Common myeloid progenitor, CD34-positive (primary cell): ENCODE data around the gene RACGAP1.

Source experiments
- CTCF ChIA-PET: fragments of 350-600 bp; sonication (Branson Sonifier 250); formaldehyde crosslinking; loops from one replicate; lab custom pipeline; 2021; ENCODE audit warnings: antibody characterized with exemption; lab: Charles Lee
- POLR2A ChIA-PET: fragments of 350-600 bp; sonication (Branson Sonifier 250); formaldehyde crosslinking; loops from one replicate; lab custom pipeline; 2021; ENCODE audit warnings: antibody characterized with exemption; lab: Charles Lee
- DNase-seq, 3 donors: peaks; one replicate each; pipeline versions ENCODE4 v3.0.0 to v3.0.0-alpha.2; 2013
- H3K27ac ChIP-seq, 2 experiments: 1 replicate in 1 of 2; 2 replicates in 1 of 2; pipeline ENCODE4 v1.7.0; 2013; ENCODE audit warnings: inconsistent platforms in 2 of 2, low read length in 2 of 2, mild to moderate bottlenecking in 2 of 2, low read depth in 1 of 2, moderate library complexity in 1 of 2; ENCODE audit not compliant: severe bottlenecking in 2 of 2, insufficient read depth in 1 of 2, poor library complexity in 1 of 2
- H3K27me3 ChIP-seq, 5 experiments: replicated peaks in 2 of 5; 1 replicate in 3 of 5; 2 replicates in 2 of 5; pipeline versions ENCODE4 v1.6.1 to v1.7.0; 2013; ENCODE audit warnings: low read length in 4 of 5, mild to moderate bottlenecking in 2 of 5, moderate library complexity in 2 of 5, inconsistent platforms in 1 of 5; ENCODE audit not compliant: insufficient read depth in 5 of 5, control insufficient read depth in 4 of 5
- H3K36me3 ChIP-seq, 4 experiments: 1 replicate in 2 of 4; 2 replicates in 2 of 4; pipeline versions ENCODE4 v1.6.1 to v1.7.0; 2013; ENCODE audit warnings: low read length in 3 of 4, control low read depth in 1 of 4, mild to moderate bottlenecking in 1 of 4; ENCODE audit not compliant: control insufficient read depth in 4 of 4, insufficient read depth in 4 of 4
- H3K4me1 ChIP-seq, 4 experiments: 1 replicate in 3 of 4; 2 replicates in 1 of 4; pipeline versions ENCODE4 v1.6.1 to v1.7.1; 2013; ENCODE audit warnings: low read length in 3 of 4, mild to moderate bottlenecking in 3 of 4, control low read depth in 1 of 4, inconsistent platforms in 1 of 4, moderate library complexity in 1 of 4; ENCODE audit not compliant: control insufficient read depth in 4 of 4, insufficient read depth in 4 of 4; ENCODE audit errors: control extremely low read depth in 1 of 4
- H3K4me3 ChIP-seq, 7 experiments: 1 replicate in 4 of 7; 2 replicates in 3 of 7; pipeline versions ENCODE4 v1.5.1 to v1.7.0; 2013; ENCODE audit warnings: mild to moderate bottlenecking in 7 of 7, low read length in 6 of 7, moderate library complexity in 6 of 7, inconsistent platforms in 2 of 7, low read depth in 2 of 7, control low read depth in 1 of 7; ENCODE audit not compliant: insufficient read depth in 4 of 7, control insufficient read depth in 1 of 7; ENCODE audit errors: extremely low read depth in 1 of 7
- H3K9me3 ChIP-seq, 5 experiments: 1 replicate in 4 of 5; 2 replicates in 1 of 5; pipeline versions ENCODE4 v1.6.1 to v1.7.1; 2013; ENCODE audit warnings: low read length in 4 of 5, mild to moderate bottlenecking in 2 of 5, inconsistent platforms in 1 of 5, low read depth in 1 of 5, moderate library complexity in 1 of 5; ENCODE audit not compliant: control insufficient read depth in 4 of 5, insufficient read depth in 2 of 5; ENCODE audit errors: control extremely low read depth in 1 of 5
- WGBS: methylation state at CpG from one replicate; pipeline ENCODE4 v1.1.5; 2013; ENCODE audit not compliant: insufficient coverage; 5-methylcytosine and 5-hydroxymethylcytosine counted together

RACGAP1 gene

DNA sequence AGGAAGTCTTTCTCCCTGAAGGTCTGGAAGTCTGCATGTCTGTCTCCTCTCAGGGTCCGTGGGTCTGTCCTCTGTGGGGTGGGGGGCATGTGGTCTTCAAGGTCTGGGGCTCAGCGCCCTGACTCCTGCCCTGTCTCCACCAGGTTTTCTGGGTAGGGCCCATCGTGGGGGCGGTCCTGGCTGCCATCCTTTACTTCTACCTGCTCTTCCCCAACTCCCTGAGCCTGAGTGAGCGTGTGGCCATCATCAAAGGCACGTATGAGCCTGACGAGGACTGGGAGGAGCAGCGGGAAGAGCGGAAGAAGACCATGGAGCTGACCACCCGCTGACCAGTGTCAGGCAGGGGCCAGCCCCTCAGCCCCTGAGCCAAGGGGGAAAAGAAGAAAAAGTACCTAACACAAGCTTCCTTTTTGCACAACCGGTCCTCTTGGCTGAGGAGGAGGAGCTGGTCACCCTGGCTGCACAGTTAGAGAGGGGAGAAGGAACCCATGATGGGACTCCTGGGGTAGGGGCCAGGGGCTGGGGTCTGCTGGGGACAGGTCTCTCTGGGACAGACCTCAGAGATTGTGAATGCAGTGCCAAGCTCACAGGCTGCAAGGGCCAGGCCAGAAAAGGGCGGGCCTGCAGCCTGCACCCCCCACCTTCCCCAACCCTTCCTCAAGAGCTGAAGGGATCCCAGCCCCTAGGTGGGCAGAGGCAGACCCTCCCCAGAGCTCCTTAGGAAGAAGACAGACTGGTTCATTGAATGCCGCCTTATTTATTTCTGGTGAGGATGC lies 60.3 kb downstream of the RACGAP1 start:
- H3K4me1 ChIP-seq = peaks cover 0 to 47% (median 36%) of the 10 kb centered on the region in 4 experiments
- DNase-seq = no peak
- POLR2A ChIA-PET = interaction anchor here (0.9 kb wide), 1 partner anchor 61 kb away, joined by 3 read pairs; the partner anchor contains the start of gene RACGAP1
- 71% methylated on average over 9 of the region's 13 CpGs for WGBS
- no peak overlapping the region for H3K27ac ChIP-seq
- H3K9me3 ChIP-seq = no peaks in the 10 kb centered on the region
- CTCF ChIA-PET = interaction anchor here (1.3 to 12.6 kb wide), 16 partner anchors 9 to 200 kb away, joined by 3 to 209 read pairs (median 30); partner anchors contain the start of gene RACGAP1
- H3K36me3 ChIP-seq = no peaks in the 10 kb centered on the region
- H3K27me3 ChIP-seq = peaks cover 0 to 70% (median 23%) of the 10 kb centered on the region in 5 experiments
- no peak overlapping the region for H3K4me3 ChIP-seq

DNA sequence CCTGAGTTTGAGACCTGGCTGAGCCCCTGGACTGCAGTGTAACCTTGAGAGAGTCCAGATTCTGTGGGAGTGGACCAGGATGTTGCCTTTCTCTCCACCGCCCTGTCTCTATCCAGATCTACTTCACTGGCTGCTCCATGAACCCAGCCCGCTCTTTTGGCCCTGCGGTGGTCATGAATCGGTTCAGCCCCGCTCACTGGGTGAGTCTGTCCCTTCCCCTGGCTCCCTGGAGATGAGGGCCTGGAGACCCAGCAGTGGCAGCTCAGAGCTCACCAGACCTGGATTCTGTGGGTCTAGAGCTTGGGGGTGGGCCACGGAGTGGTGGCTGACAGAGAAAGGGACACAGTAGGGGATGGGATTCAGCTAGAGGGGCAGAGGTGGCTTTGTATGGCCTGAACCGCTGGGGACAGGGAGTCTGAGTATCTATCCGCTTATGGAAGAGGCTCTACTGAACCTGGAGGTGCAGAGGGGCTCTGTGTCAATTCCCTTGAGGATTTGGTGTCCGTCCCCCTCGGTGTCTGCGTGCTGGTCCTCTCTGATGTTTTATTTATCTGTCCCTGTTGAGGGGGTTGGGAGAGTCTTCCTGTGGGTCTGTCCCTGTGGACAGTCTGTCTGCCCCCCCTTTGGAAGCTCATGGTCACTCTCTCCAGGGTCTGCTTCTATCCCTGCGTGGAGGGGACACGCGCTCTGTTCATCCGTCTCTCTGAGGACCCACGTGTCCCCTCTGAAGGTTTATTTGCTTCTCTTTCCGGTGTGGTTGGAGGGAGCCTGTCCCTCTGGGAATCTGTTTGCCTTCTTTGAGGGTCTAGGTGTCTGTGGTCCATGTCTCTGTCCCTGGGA lies 61.1 kb downstream of the RACGAP1 start:
- peaks cover 0 to 46% (median 34%) of the 10 kb centered on the region in 4 experiments for H3K4me1 ChIP-seq
- no peak overlapping the region for H3K4me3 ChIP-seq
- H3K9me3 ChIP-seq = no peaks in the 10 kb centered on the region
- POLR2A ChIA-PET = interaction anchor here (0.9 kb wide), 1 partner anchor 61 kb away, joined by 3 read pairs; the partner anchor contains the start of gene RACGAP1
- peaks cover 0 to 78% (median 31%) of the 10 kb centered on the region in 5 experiments for H3K27me3 ChIP-seq
- no peaks in the 10 kb centered on the region for H3K36me3 ChIP-seq
- no peak overlapping the region for H3K27ac ChIP-seq
- DNase-seq = no peak
- 94% methylated on average over 16 of the region's 17 CpGs for WGBS
- CTCF ChIA-PET = interaction anchor here (0.9 to 12.6 kb wide), 9 partner anchors 10 to 103 kb away, joined by 3 to 209 read pairs (median 56); no protein-coding TSS in a partner anchor

- Histone ChIP-seq H3K27me3 (peaks cover 0 to 89% (median 38%) of the 10 kb centered on the region in 5 experiments), H3K27ac (no peak overlapping the region), H3K9me3 (no peaks in the 10 kb centered on the region), H3K4me3 (no peak overlapping the region), H3K36me3 (no peaks in the 10 kb centered on the region), H3K4me1 (peaks cover 0 to 38% (median 28%) of the 10 kb centered on the region in 4 experiments)
- no peak for DNase-seq
- POLR2A ChIA-PET = no interaction called here
- WGBS = 81% methylated on average over 17 of the region's 21 CpGs
- CTCF ChIA-PET = interaction anchor here (0.9 to 12.6 kb wide), 7 partner anchors 16 to 104 kb away, joined by 3 to 209 read pairs (median 44); partner anchors contain the start of gene AQP2
Observed at GRCh38 chr12:49962861-49963765, 62.2 kb downstream of the RACGAP1 start.

DNA sequence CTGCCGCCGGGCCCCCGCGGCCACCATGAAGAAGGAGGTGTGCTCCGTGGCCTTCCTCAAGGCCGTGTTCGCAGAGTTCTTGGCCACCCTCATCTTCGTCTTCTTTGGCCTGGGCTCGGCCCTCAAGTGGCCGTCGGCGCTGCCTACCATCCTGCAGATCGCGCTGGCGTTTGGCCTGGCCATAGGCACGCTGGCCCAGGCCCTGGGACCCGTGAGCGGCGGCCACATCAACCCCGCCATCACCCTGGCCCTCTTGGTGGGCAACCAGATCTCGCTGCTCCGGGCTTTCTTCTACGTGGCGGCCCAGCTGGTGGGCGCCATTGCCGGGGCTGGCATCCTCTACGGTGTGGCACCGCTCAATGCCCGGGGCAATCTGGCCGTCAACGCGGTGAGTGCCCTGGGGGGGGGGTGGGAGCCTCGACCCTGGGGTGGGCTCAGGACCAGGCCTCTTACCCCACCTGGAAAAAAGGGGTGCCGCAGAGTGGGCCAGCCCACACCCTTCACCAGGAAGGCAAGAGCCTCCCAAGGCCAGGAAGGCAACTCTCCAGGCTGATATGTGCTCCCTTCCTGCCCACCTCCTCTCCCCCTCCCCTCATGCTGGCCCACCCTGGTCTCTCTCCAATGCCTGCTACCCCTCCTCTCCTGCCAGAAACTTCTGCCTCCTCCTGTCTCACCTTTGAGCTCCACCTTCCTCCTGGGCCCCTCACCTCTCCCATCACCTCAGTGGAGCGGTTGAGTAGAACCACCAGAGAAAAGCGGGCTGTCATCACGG lies 63.1 kb downstream of the RACGAP1 start:
- WGBS = 39% methylated on average over 37 of the region's 37 CpGs
- CTCF ChIA-PET = interaction anchor here (1.0 to 12.6 kb wide), 6 partner anchors 15 to 105 kb away, joined by 3 to 209 read pairs (median 14); partner anchors contain the start of gene AQP2
- Histone ChIP-seq H3K27ac (no peak overlapping the region), H3K4me1 (peaks cover 0 to 28% (median 20%) of the 10 kb centered on the region in 4 experiments), H3K27me3 (peaks cover 0 to 94% (median 44%) of the 10 kb centered on the region in 5 experiments), H3K4me3 (no peak overlapping the region), H3K36me3 (no peaks in the 10 kb centered on the region), H3K9me3 (no peaks in the 10 kb centered on the region)
- no peak for DNase-seq
- POLR2A ChIA-PET = no interaction called here

GRCh38 chr12:49961111-49961922 lies 64.0 kb downstream of the RACGAP1 start, which contains the start of gene AQP5:
TSS of gene AQP5 (plus strand) at chr12:49961872. CDS start at chr12:49962018, 146 bp downstream.
- no peak for DNase-seq
- Histone ChIP-seq H3K36me3 (no peaks in the 10 kb centered on the region), H3K27ac (no peak within 1 kb of the TSS), H3K4me3 (peak within 1 kb of the TSS in 3 of 7 experiments; percentile 19 to 51 (median 34)), H3K4me1 (peaks cover 0 to 28% (median 19%) of the 10 kb centered on the region in 4 experiments), H3K27me3 (peaks cover 0 to 98% (median 50%) of the 10 kb centered on the region in 5 experiments), H3K9me3 (no peaks in the 10 kb centered on the region)
- ChIA-PET POLR2A (no interaction called here), CTCF (interaction anchor here (1.0 to 12.6 kb wide), 6 partner anchors 14 to 106 kb away, joined by 3 to 209 read pairs (median 14); partner anchors contain the start of gene AQP2)
- 4% methylated on average over 86 of the region's 111 CpGs for WGBS
